Kasumi-1 (cell line): Measurements from ENCODE around the gene CEBPE.

Experiments
- DNase-seq, 2 experiments: peaks; one replicate each; lab custom pipeline; 2025; lab: John Stamatoyannopoulos, UW

CEBPE gene

GRCh38 chr14:23102801-23103200 lies 16.3 kb downstream of the CEBPE start:
- no peak for DNase-seq

GRCh38 chr14:23101986-23102625 lies 16.9 kb downstream of the CEBPE start:
- no peak for DNase-seq

GRCh38 chr14:23101213-23101970 lies 17.7 kb downstream of the CEBPE start:
- no peak for DNase-seq

- DNase-seq, result peak in 1 of 2 experiments; percentile 9
These were observed 19.7 kb downstream of the CEBPE start for GRCh38 chr14:23099212-23099861.

GRCh38 chr14:23097786-23098185 lies 21.3 kb downstream of the CEBPE start:
- no peak for DNase-seq

GRCh38 chr14:23095196-23096108 lies 23.6 kb downstream of the CEBPE start, which contains the start of gene C14orf119:
Gene C14orf119, plus strand, starts transcription at chr14:23095505. Its CDS starts 2,154 bp downstream, at chr14:23097659.
- DNase-seq, result no peak

GRCh38 chr14:23094666-23095195 lies 24.3 kb downstream of the CEBPE start, which contains the start of gene ACIN1:
Gene ACIN1, minus strand, starts transcription at chr14:23095136. Its CDS starts 24 bp downstream, at chr14:23095112.
- DNase-seq, result no peak

GRCh38 chr14:23093991-23094665 lies 24.9 kb downstream of the CEBPE start:
- DNase-seq, result no peak

GRCh38 chr14:23093526-23093925 lies 25.5 kb downstream of the CEBPE start:
- DNase-seq, result no peak

GRCh38 chr14:23093104-23093503 lies 26.0 kb downstream of the CEBPE start:
- DNase-seq, result no peak

- no peak for DNase-seq
These were observed 27.5 kb downstream of the CEBPE start for GRCh38 chr14:23091294-23092225.

GRCh38 chr14:23090254-23090636 lies 28.8 kb downstream of the CEBPE start:
- DNase-seq, result no peak

GRCh38 chr14:23089498-23090253 lies 29.4 kb downstream of the CEBPE start:
- DNase-seq, result no peak

- no peak for DNase-seq
These were observed 32.5 kb downstream of the CEBPE start for GRCh38 chr14:23086565-23086964.

- DNase-seq, result no peak
These were observed 33.6 kb downstream of the CEBPE start for GRCh38 chr14:23085458-23085857.

- DNase-seq, result no peak
These were observed 38.6 kb downstream of the CEBPE start for GRCh38 chr14:23080474-23080873.

- DNase-seq, result no peak
These were observed 39.3 kb downstream of the CEBPE start for GRCh38 chr14:23079716-23080115.

- DNase-seq, result no peak
These were observed 40.4 kb downstream of the CEBPE start for GRCh38 chr14:23078692-23079116.

- DNase-seq, result no peak
These were observed 41.1 kb downstream of the CEBPE start for GRCh38 chr14:23077962-23078361.
